Spleen (tissue), 7 donors: ENCODE data around the gene HSPA1B.

Source experiments
- POLR2A ChIP-seq, 3 donors: fragments of 450-650 bp; IDR thresholded peaks; one replicate each; pipeline ENCODE4 v1.5.1; 2017; ENCODE audit warnings: antibody characterized with exemption in 3 of 3, mild to moderate bottlenecking in 1 of 3
- POLR2AphosphoS5 ChIP-seq, 3 donors: sonication (generic); formaldehyde crosslinking; IDR thresholded peaks; one replicate each; pipeline ENCODE4 v1.5.1; 2017; ENCODE audit warnings: antibody characterized with exemption in 3 of 3
- TF ChIP-seq, protein P1 (sequence below), 11 experiments: fragments of 200-600 bp in 7 of 11; fragments of 450-650 bp in 4 of 11; sonication (generic) in 4 of 11; IDR thresholded peaks in 8 of 11; conservative IDR thresholded peaks in 3 of 11; 1 replicate in 7 of 11; 2 replicates in 4 of 11; pipeline versions ENCODE4 v1.4.0 to v1.8.0; 2016 to 2021; ENCODE audit warnings: antibody characterized with exemption in 11 of 11, inconsistent platforms in 4 of 11, mild to moderate bottlenecking in 1 of 11
- donor health status: DM: no; HTN: no; CAD: no; lungs with moderate emphysema.
- donor health status: DM: no; HTN: no; CAD: no.
- donor health status: DM: no; HTN: no; CAD: no.

DNA sequence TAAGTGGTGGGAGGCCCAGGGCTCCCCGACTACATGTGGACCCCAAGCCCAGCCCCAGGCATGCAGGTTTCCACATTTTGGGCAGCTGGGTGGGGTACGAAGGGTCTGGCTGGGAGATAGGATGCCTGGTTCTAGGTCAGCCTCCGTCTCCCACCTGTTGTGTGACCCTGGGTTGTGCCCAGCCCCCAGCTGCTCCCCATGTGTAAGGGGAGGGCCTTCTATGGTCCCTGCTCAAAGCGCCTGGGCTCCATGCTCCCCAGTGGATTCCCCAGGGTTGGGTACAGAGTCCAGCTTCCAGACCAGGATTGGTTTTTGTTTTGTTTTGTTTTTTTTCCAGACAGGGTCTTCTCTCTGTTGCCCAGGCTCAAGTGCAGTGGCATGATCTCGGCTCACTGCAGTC, 49.3 kb upstream of the HSPA1B start:
- TF ChIP-seq, protein P1, sequence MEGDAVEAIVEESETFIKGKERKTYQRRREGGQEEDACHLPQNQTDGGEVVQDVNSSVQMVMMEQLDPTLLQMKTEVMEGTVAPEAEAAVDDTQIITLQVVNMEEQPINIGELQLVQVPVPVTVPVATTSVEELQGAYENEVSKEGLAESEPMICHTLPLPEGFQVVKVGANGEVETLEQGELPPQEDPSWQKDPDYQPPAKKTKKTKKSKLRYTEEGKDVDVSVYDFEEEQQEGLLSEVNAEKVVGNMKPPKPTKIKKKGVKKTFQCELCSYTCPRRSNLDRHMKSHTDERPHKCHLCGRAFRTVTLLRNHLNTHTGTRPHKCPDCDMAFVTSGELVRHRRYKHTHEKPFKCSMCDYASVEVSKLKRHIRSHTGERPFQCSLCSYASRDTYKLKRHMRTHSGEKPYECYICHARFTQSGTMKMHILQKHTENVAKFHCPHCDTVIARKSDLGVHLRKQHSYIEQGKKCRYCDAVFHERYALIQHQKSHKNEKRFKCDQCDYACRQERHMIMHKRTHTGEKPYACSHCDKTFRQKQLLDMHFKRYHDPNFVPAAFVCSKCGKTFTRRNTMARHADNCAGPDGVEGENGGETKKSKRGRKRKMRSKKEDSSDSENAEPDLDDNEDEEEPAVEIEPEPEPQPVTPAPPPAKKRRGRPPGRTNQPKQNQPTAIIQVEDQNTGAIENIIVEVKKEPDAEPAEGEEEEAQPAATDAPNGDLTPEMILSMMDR (IDR thresholded peaks at IDR 0.05 in 8 of 11, conservative IDR thresholded peaks at IDR 0.05 in 3 of 11) = no peak
- TF ChIP-seq POLR2A (IDR thresholded peaks at IDR 0.05) = no peak
- no peak for TF ChIP-seq POLR2AphosphoS5 (IDR thresholded peaks at IDR 0.05)
